ENCODE data around the gene FKRP.

DNA sequence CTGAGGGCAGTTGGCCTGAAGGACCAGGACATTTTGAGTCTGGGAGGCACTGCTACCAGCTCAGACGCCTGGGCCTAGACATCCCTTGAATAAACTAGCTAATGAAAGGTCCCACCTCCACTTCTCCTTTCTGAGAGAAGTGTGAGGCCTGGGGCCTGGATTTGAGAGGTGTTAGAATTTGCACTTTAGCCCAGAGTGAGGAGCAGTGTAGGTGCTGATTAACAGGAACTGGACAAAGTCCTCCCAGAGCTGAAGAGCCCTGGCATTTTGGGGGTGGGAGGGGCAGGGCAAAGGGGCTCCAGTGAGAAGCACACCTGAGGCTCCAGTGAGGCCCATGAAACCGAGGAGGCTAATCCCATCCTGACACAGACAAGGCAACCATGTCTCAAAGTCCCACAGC is 57.7 kb downstream of the FKRP start:
- TF ChIP-seq POU2F2 (IDR thresholded peaks at IDR 0.05; ENCODE audit: low read depth, low read length) (no peak), TAF1 (IDR thresholded peaks at IDR 0.05; ENCODE audit: low read depth, low read length) (no peak), POLR2A (IDR thresholded peaks at IDR 0.05; ENCODE audit: low read depth, low read length) (no peak), SPI1 (IDR thresholded peaks at IDR 0.05; ENCODE audit: low read depth, low read length) (peak; percentile 45; the same call in 1 of the 2 replicates)
